ENCODE data around the gene CDKN2B.

Gene CDKN2B

GRCh38 chr9:21993893-21994555, 15.1 kb downstream of the CDKN2B start, which contains the start of gene CDKN2A:
CDKN2A (minus strand) TSS chr9:21994392.
- no peak for FAIRE-seq

GRCh38 chr9:21993007-21993406, 16.1 kb downstream of the CDKN2B start:
- no peak for FAIRE-seq

GRCh38 chr9:21991072-21991959, 17.8 kb downstream of the CDKN2B start:
- no peak for FAIRE-seq

GRCh38 chr9:21989440-21990189, 19.5 kb downstream of the CDKN2B start:
- no peak for FAIRE-seq

GRCh38 chr9:21988056-21988990, 20.8 kb downstream of the CDKN2B start:
- FAIRE-seq = peak; percentile 59

- FAIRE-seq = no peak
Measured at GRCh38 chr9:21985964-21986667, 23.0 kb downstream of the CDKN2B start.

GRCh38 chr9:21984101-21984500, 25.0 kb downstream of the CDKN2B start:
- no peak for FAIRE-seq

- no peak for FAIRE-seq
Measured at GRCh38 chr9:21983561-21983935, 25.6 kb downstream of the CDKN2B start.

GRCh38 chr9:21982861-21983560, 26.1 kb downstream of the CDKN2B start:
- no peak for FAIRE-seq

GRCh38 chr9:21982391-21982790, 26.7 kb downstream of the CDKN2B start:
- FAIRE-seq = no peak

- no peak for FAIRE-seq
Measured at GRCh38 chr9:21976334-21976875, 32.7 kb downstream of the CDKN2B start.

GRCh38 chr9:21974722-21975409, 34.2 kb downstream of the CDKN2B start:
- no peak for FAIRE-seq

- FAIRE-seq = no peak
Measured at GRCh38 chr9:21974343-21974721, 34.8 kb downstream of the CDKN2B start.

GRCh38 chr9:21972361-21972760, 36.7 kb downstream of the CDKN2B start:
- no peak for FAIRE-seq

- no peak for FAIRE-seq
Measured at GRCh38 chr9:21970800-21971640, 38.1 kb downstream of the CDKN2B start.

GRCh38 chr9:21969951-21970799, 38.9 kb downstream of the CDKN2B start:
- no peak for FAIRE-seq

GRCh38 chr9:21969011-21969940, 39.8 kb downstream of the CDKN2B start:
- no peak for FAIRE-seq
